ENCODE data around the gene IQCM.
"Not testable (repeated sequence)": the region's sequence is repeated elsewhere in the genome, so short reads cannot be mapped to it uniquely, and the experiment has no call there.

The IQCM gene

GRCh38 chr4:149512501-149512900 is 303.1 kb downstream of the IQCM start:
- Histone ChIP-seq H3K36me3 (ENCODE audit: control insufficient read depth, insufficient read depth, low read length) (no peaks in the 10 kb centered on the region), H3K4me1 (ENCODE audit: control insufficient read depth, insufficient read depth, low read length) (no peaks in the 10 kb centered on the region), H3K9me3 (ENCODE audit: control insufficient read depth, low read length) (no peaks in the 10 kb centered on the region), H3K27ac (ENCODE audit: insufficient read depth, low read depth, low read length, poor library complexity, severe bottlenecking) (no peak overlapping the region), H3K27me3 (ENCODE audit: control insufficient read depth, insufficient read depth, low read length, poor library complexity, severe bottlenecking) (no peaks in the 10 kb centered on the region), H3K4me3 (ENCODE audit: insufficient read depth, low read depth, low read length) (no peak overlapping the region)
- no CpG with 5 or more reads among the region's 1 CpG for WGBS, 2 experiments

GRCh38 chr4:149511558-149512298 is 303.9 kb downstream of the IQCM start:
- Histone ChIP-seq H3K9me3 (ENCODE audit: control insufficient read depth, low read length) (no peaks in the 10 kb centered on the region), H3K27ac (ENCODE audit: insufficient read depth, low read depth, low read length, poor library complexity, severe bottlenecking) (no peak overlapping the region), H3K36me3 (ENCODE audit: control insufficient read depth, insufficient read depth, low read length) (no peaks in the 10 kb centered on the region), H3K4me1 (ENCODE audit: control insufficient read depth, insufficient read depth, low read length) (no peaks in the 10 kb centered on the region), H3K4me3 (ENCODE audit: insufficient read depth, low read depth, low read length) (no peak overlapping the region), H3K27me3 (ENCODE audit: control insufficient read depth, insufficient read depth, low read length, poor library complexity, severe bottlenecking) (no peaks in the 10 kb centered on the region)
- 94 to 100% methylated on average over 1 of the region's 2 CpGs for WGBS, 2 experiments

DNA sequence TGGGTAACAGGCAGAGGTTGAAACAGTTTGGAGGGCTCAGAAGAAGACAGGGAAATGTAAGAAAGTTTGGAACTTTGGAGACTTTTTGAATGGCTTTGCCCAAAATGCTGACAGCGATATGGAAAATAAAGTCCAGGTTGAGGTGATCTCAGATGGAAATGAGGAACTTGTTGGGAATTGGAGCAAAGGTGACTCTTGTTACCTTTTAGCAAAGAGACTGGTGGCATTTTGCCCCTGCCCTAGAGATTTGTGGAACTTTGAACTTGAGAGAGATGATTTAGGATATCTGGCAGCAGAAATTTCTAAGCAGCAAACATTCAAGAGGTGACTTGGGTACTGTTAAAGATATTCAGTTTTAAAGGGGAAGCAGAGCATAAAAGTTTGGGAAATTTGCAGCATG is 308.3 kb downstream of the IQCM start:
- not testable (repeated sequence) for H3K27me3 ChIP-seq (ENCODE audit: control insufficient read depth, insufficient read depth, low read length, poor library complexity, severe bottlenecking); H3K9me3 ChIP-seq (ENCODE audit: control insufficient read depth, low read length); H3K27ac ChIP-seq (ENCODE audit: insufficient read depth, low read depth, low read length, poor library complexity, severe bottlenecking); H3K4me3 ChIP-seq (ENCODE audit: insufficient read depth, low read depth, low read length); H3K4me1 ChIP-seq (ENCODE audit: control insufficient read depth, insufficient read depth, low read length); H3K36me3 ChIP-seq (ENCODE audit: control insufficient read depth, insufficient read depth, low read length)
- 93 to 96% methylated on average over 1 of the region's 1 CpG for WGBS, 2 experiments

DNA sequence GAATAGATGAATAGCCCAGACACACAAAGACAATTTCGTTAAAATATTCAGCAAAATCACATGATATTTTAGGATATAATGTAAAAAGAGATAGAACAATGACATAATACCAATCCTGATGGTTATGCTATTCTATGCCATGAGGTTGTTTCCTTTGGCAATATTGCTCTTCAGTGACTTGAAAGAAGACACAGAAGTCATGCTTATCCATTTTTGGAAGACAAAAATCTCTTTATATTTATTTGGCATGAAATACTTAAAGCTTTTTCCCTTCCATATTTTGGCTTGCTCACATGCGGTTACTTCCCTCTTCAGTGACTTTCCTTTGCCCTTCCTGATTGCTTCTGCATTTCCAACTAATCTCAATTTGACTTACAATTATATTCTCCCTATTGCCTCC is 314.8 kb downstream of the IQCM start:
- no peak overlapping the region for H3K4me3 ChIP-seq (ENCODE audit: insufficient read depth, low read depth, low read length)
- H3K4me1 ChIP-seq (ENCODE audit: control insufficient read depth, insufficient read depth, low read length): no peaks in the 10 kb centered on the region
- no peaks in the 10 kb centered on the region for H3K9me3 ChIP-seq (ENCODE audit: control insufficient read depth, low read length)
- WGBS, 2 experiments: 76 to 100% methylated on average over 1 to 2 of the region's 2 CpGs
- H3K36me3 ChIP-seq (ENCODE audit: control insufficient read depth, insufficient read depth, low read length): no peaks in the 10 kb centered on the region
- no peak overlapping the region for H3K27ac ChIP-seq (ENCODE audit: insufficient read depth, low read depth, low read length, poor library complexity, severe bottlenecking)
- H3K27me3 ChIP-seq (ENCODE audit: control insufficient read depth, insufficient read depth, low read length, poor library complexity, severe bottlenecking): no peaks in the 10 kb centered on the region

- H3K9me3 ChIP-seq (ENCODE audit: control insufficient read depth, low read length): no peaks in the 10 kb centered on the region
- H3K27me3 ChIP-seq (ENCODE audit: control insufficient read depth, insufficient read depth, low read length, poor library complexity, severe bottlenecking): no peaks in the 10 kb centered on the region
- no peak overlapping the region for H3K27ac ChIP-seq (ENCODE audit: insufficient read depth, low read depth, low read length, poor library complexity, severe bottlenecking)
- 86 to 100% methylated on average over 2 of the region's 2 CpGs for WGBS, 2 experiments
- H3K4me1 ChIP-seq (ENCODE audit: control insufficient read depth, insufficient read depth, low read length): no peaks in the 10 kb centered on the region
- H3K4me3 ChIP-seq (ENCODE audit: insufficient read depth, low read depth, low read length): no peak overlapping the region
- no peaks in the 10 kb centered on the region for H3K36me3 ChIP-seq (ENCODE audit: control insufficient read depth, insufficient read depth, low read length)
Observed at GRCh38 chr4:149499726-149500125, 315.9 kb downstream of the IQCM start.

DNA sequence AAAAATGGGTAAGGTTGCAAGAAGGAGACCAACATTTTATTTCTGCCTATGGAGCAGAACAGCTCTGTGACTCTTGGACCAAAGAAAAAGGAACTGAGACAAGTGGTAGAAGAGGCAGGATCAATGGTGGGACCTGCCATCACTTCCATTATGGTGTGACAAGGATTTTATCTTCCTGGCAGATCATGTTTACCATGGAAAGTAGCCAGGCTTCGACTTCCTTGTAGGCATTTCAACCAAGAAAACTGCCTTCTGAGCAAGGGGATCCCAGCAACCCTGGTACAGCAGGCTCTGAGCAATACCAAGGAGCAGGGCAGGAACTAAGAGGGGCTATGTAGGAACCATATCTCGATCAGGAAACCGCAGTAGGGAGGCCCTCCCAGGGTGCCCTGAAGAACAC is 317.4 kb downstream of the IQCM start:
- Histone ChIP-seq H3K36me3 (ENCODE audit: control insufficient read depth, insufficient read depth, low read length) (no peaks in the 10 kb centered on the region), H3K27me3 (ENCODE audit: control insufficient read depth, insufficient read depth, low read length, poor library complexity, severe bottlenecking) (no peaks in the 10 kb centered on the region), H3K4me1 (ENCODE audit: control insufficient read depth, insufficient read depth, low read length) (no peaks in the 10 kb centered on the region), H3K9me3 (ENCODE audit: control insufficient read depth, low read length) (no peaks in the 10 kb centered on the region), H3K27ac (ENCODE audit: insufficient read depth, low read depth, low read length, poor library complexity, severe bottlenecking) (no peak overlapping the region), H3K4me3 (ENCODE audit: insufficient read depth, low read depth, low read length) (no peak overlapping the region)
- 79 to 80% methylated on average over 3 of the region's 3 CpGs for WGBS, 2 experiments

DNA sequence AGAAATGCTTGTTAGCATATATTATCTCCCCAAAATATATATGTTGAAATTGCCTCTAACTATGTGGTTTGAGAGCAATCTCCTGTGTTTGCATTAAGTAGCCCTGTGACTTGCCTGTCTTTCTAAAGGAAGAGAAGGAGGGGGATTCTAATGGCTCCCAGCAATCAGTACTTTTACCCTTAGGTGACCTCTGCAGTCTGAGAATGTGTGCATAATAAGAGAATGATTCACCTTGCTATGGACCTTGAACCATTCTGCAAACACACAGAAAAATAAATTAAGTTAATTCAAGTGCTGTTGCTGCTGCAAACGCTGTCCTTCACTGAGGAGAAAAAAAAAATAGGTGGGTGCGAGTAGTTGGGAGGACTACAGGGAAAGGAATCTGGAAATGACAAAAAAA is 322.2 kb downstream of the IQCM start:
- Histone ChIP-seq H3K4me1 (ENCODE audit: control insufficient read depth, insufficient read depth, low read length) (no peaks in the 10 kb centered on the region), H3K27ac (ENCODE audit: insufficient read depth, low read depth, low read length, poor library complexity, severe bottlenecking) (no peak overlapping the region), H3K4me3 (ENCODE audit: insufficient read depth, low read depth, low read length) (no peak overlapping the region), H3K36me3 (ENCODE audit: control insufficient read depth, insufficient read depth, low read length) (no peaks in the 10 kb centered on the region), H3K27me3 (ENCODE audit: control insufficient read depth, insufficient read depth, low read length, poor library complexity, severe bottlenecking) (no peaks in the 10 kb centered on the region), H3K9me3 (ENCODE audit: control insufficient read depth, low read length) (no peaks in the 10 kb centered on the region)
- 81 to 83% methylated on average over 2 of the region's 2 CpGs for WGBS, 2 experiments

DNA sequence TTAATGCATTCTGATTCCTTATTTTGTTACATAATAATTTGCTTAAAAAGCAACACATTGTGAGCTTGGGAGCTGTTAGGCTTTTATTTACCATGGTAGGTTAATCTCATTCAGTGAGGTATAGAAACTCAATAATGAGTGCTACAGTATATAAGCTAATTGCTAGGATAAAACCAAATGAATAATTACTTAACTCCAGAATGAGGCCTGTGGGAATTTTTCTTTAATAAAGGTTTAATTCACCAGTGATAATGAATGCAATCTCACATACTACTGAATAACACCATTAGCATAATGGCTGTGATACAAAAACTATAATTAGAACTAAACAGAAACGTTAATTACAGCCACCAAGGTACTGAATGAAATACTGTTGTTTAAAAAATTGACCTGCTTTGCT is 326.3 kb downstream of the IQCM start:
- H3K4me3 ChIP-seq (ENCODE audit: insufficient read depth, low read depth, low read length): no peak overlapping the region
- WGBS, 2 experiments: no CpG with 5 or more reads among the region's 1 CpG
- no peaks in the 10 kb centered on the region for H3K36me3 ChIP-seq (ENCODE audit: control insufficient read depth, insufficient read depth, low read length)
- H3K9me3 ChIP-seq (ENCODE audit: control insufficient read depth, low read length): no peaks in the 10 kb centered on the region
- H3K27me3 ChIP-seq (ENCODE audit: control insufficient read depth, insufficient read depth, low read length, poor library complexity, severe bottlenecking): no peaks in the 10 kb centered on the region
- H3K27ac ChIP-seq (ENCODE audit: insufficient read depth, low read depth, low read length, poor library complexity, severe bottlenecking): no peak overlapping the region
- H3K4me1 ChIP-seq (ENCODE audit: control insufficient read depth, insufficient read depth, low read length): no peaks in the 10 kb centered on the region

- H3K4me1 ChIP-seq (ENCODE audit: control insufficient read depth, insufficient read depth, low read length): no peaks in the 10 kb centered on the region
- H3K27ac ChIP-seq (ENCODE audit: insufficient read depth, low read depth, low read length, poor library complexity, severe bottlenecking): no peak overlapping the region
- H3K4me3 ChIP-seq (ENCODE audit: insufficient read depth, low read depth, low read length): no peak overlapping the region
- no peaks in the 10 kb centered on the region for H3K9me3 ChIP-seq (ENCODE audit: control insufficient read depth, low read length)
- H3K27me3 ChIP-seq (ENCODE audit: control insufficient read depth, insufficient read depth, low read length, poor library complexity, severe bottlenecking): no peaks in the 10 kb centered on the region
- H3K36me3 ChIP-seq (ENCODE audit: control insufficient read depth, insufficient read depth, low read length): no peaks in the 10 kb centered on the region
Observed at GRCh38 chr4:149486861-149487260, 328.8 kb downstream of the IQCM start.

- not testable (repeated sequence) for H3K9me3 ChIP-seq (ENCODE audit: control insufficient read depth, low read length); H3K4me3 ChIP-seq (ENCODE audit: insufficient read depth, low read depth, low read length); H3K4me1 ChIP-seq (ENCODE audit: control insufficient read depth, insufficient read depth, low read length); H3K36me3 ChIP-seq (ENCODE audit: control insufficient read depth, insufficient read depth, low read length); H3K27me3 ChIP-seq (ENCODE audit: control insufficient read depth, insufficient read depth, low read length, poor library complexity, severe bottlenecking); H3K27ac ChIP-seq (ENCODE audit: insufficient read depth, low read depth, low read length, poor library complexity, severe bottlenecking)
- 91 to 96% methylated on average over 3 of the region's 3 CpGs for WGBS, 2 experiments
Observed at GRCh38 chr4:149468669-149469068, 347.0 kb downstream of the IQCM start.

GRCh38 chr4:149466446-149466845 is 349.2 kb downstream of the IQCM start:
- no peaks in the 10 kb centered on the region for H3K9me3 ChIP-seq (ENCODE audit: control insufficient read depth, low read length)
- no peak overlapping the region for H3K27ac ChIP-seq (ENCODE audit: insufficient read depth, low read depth, low read length, poor library complexity, severe bottlenecking)
- peaks cover 4% of the 10 kb centered on the region for H3K36me3 ChIP-seq (ENCODE audit: control insufficient read depth, insufficient read depth, low read length)
- H3K4me1 ChIP-seq (ENCODE audit: control insufficient read depth, insufficient read depth, low read length): no peaks in the 10 kb centered on the region
- no peak overlapping the region for H3K4me3 ChIP-seq (ENCODE audit: insufficient read depth, low read depth, low read length)
- H3K27me3 ChIP-seq (ENCODE audit: control insufficient read depth, insufficient read depth, low read length, poor library complexity, severe bottlenecking): no peaks in the 10 kb centered on the region

Data from ectodermal cell (in vitro differentiated cells).